GM03348 (cell line): ENCODE results near the gene MIEF1.

Source experiments
- DNase-seq: peaks from one replicate; pipeline ENCODE4 v3.0.0; 2012; ENCODE audit warnings: low spot score

MIEF1 gene

DNA sequence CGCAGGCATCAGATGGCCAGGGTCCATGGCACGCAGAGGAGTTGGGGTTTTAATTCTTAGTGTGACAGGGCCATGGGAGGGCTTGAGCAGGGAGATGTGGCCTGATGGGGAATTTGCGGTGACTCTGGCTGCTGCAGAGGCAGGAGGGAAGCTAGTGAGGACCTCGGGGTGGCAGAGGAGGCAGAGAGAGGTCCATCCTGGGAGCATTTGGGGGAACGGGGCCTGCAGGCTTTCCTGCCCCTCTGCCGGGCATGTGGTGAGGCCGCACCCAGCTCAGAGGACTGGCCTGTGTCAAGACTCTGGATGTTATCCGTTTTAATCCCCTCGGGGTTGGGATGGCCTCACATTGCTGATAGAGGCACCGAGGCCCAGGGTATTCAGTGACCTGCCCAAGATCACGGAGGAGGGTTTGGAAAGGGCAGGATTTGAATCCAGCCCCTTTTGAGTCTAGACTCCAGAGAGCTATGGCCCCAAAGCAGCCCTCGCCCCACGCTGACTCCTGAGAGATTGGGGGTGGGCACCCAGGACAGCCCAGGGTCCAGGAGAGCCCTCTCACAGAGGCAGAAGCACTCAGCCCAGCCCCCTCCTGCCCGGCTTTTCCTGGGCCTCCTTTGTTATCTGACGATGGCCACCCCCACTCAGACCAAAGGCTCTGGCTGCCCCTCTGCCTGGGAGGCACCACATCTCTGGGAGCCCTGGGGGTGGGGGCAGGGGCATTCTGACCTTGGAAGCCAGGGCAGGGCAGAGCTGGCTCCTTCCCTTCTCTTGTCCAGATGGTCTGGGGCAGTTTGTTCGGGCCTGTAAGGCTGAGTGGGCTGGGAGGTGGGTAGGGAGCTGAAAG, 31.4 kb upstream of the MIEF1 start:
- no peak for DNase-seq

GRCh38 chr22:39471381-39472141, 30.5 kb upstream of the MIEF1 start:
- DNase-seq = peak; percentile 86

DNA sequence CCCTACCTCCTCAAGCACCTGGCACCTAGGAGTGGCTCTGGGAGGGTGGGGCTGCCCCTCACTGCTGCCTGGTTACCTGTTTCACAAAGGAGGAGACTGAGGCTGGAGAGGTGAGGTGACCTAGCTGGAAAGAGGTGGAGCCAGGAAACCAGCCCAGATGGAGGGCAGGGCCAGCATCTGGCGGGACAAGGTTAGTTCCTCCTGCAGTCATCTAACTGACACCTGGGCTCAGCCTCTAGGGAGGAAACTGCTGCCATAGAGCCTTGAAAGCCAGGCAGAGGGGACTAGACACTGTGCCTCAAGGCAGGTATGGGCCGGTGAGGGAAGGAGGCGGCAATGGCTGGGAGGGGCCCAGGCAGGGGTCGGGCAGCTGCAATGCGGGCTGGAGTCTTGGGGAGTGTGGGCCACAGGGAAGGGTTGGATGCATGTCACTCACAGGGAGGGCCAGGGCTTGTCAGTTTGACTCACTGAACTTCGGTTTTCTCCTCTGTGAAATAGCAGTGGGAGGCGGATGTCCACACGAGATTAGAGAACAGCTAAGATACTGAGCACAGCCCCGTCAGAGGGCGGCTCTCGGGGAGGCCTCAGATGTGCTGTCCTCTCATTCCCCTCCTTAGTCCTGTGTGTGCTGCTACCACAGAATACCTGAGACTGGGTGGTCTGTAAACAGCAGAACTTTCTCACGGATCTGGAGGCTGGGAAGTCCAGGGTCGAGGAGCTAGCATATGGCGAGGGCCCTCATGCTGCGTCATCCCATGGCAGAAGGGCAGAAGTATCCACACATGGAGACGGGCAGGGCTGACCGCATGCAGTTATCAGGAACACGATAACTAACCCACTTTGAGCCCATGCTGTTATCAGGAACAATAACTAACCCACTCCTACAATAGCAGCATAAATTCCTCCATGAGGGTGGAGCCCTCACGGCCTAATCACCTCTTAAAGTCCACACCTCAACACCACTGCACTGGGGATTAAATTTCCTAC, 29.2 kb upstream of the MIEF1 start:
- DNase-seq = no peak

GRCh38 chr22:39473851-39474250, 28.2 kb upstream of the MIEF1 start:
- DNase-seq = no peak

- DNase-seq = peak; percentile 54
Measured at GRCh38 chr22:39474351-39475111, 27.6 kb upstream of the MIEF1 start.

GRCh38 chr22:39475337-39475736, 26.8 kb upstream of the MIEF1 start:
- DNase-seq = no peak

DNA sequence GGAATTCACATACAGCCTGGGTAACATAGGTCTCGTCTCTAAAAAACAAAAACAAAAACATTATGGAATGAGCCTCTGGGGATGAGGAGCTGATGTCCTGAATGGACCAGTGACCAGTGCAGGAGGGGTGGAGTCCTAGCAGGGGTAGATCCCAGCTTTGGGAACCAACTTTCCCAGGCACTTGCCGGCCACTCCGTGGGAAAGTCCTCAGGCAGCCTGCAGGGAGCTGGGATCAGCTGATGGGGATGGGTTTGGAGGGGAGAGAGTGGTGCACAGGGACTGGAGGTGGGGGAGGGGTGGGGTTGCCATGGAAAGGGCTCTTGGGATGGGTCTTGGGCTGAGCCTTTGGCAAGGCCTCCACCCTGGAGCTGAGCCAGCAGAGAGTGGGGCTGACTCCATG, 26.2 kb upstream of the MIEF1 start:
- no peak for DNase-seq

- DNase-seq = no peak
Measured at GRCh38 chr22:39476664-39477063, 25.4 kb upstream of the MIEF1 start.

DNA sequence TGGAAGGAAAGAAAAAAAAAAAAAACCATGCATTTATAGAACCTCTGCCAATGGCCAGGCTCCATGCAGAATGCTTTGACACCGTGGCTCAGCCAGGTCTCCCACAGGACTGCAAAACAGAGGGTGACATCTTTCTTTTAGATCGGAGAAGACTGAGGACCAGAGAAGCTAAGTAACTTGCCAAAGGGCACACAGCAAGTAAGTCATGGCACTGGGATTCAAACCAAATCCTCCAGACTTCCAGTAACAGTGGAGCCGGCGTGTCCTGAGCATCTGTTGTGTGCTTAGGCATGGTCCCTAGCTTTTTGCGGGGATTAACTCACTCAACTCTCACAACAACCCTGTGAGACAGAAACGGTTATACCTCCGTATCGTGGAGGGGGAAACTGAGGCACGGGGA, 24.5 kb upstream of the MIEF1 start:
- no peak for DNase-seq

DNA sequence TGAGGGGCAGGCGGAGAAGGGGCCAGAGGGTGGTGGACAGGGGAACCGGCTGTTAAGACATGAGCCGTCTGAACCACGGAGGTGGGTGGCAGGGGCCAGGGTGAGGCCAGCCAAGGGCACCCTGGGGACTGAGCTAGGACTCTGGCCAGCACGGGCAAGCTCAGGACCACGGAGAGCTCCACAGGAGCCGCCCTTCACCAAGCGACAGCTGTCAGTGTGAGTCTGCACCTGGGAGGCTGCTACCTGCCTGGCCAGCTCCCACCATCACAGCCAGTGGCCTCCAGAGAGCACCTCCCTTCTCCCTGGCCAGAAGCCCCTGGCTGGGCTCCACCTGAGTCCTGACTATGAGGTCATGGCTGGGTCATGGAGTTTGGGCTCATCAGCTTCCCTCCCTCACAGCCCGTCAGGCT, 23.6 kb upstream of the MIEF1 start:
- DNase-seq = no peak

GRCh38 chr22:39479254-39479653, 22.8 kb upstream of the MIEF1 start:
- no peak for DNase-seq

- DNase-seq = no peak
Measured at GRCh38 chr22:39480557-39480956, 21.5 kb upstream of the MIEF1 start.

- DNase-seq = no peak
Measured at GRCh38 chr22:39481054-39481453, 21.0 kb upstream of the MIEF1 start.

- DNase-seq = no peak
Measured at GRCh38 chr22:39481595-39481994, 20.5 kb upstream of the MIEF1 start.

DNA sequence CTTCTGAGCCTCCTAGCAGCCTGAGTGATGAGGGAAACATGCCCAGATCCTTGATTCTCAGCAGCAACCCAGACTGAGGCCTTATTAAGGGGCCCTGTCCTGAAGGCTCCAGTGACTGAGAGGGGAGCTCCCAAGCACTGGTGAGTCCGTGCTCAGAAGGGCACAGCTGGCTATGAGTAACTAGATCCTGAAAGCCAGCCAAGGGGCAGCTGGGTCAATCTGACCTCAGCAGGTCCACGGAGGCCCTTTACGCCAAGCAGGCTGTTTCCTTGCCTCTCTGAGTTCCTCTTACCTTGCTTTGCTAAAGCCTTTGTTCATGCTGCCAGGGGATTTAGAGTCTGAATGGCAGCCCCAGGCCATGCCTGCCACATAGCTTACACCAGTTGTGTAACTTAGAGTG, 19.3 kb upstream of the MIEF1 start:
- DNase-seq = no peak

- DNase-seq = peak; percentile 40
Measured at GRCh38 chr22:39486951-39487825, 14.9 kb upstream of the MIEF1 start.

DNA sequence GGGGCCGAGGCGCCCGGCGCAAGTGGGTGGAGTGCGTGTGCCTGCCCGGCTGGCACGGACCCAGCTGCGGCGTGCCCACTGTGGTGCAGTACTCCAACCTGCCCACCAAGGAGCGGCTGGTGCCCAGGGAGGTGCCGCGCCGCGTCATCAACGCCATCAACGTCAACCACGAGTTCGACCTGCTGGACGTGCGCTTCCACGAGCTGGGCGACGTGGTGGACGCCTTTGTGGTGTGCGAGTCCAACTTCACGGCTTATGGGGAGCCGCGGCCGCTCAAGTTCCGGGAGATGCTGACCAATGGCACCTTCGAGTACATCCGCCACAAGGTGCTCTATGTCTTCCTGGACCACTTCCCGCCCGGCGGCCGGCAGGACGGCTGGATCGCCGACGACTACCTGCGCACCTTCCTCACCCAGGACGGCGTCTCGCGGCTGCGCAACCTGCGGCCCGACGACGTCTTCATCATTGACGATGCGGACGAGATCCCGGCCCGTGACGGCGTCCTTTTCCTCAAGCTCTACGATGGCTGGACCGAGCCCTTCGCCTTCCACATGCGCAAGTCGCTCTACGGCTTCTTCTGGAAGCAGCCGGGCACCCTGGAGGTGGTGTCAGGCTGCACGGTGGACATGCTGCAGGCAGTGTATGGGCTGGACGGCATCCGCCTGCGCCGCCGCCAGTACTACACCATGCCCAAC, 14.1 kb upstream of the MIEF1 start:
- no peak for DNase-seq

GRCh38 chr22:39488563-39489083, 13.5 kb upstream of the MIEF1 start:
- no peak for DNase-seq
